OCI-LY3 (cell line): ENCODE results near the gene CMTR1.

Experiments
- H2AFZ ChIP-seq: fragments of 200-600, 300-600 bp; shearing (Covaris generic); 2 replicates; pipeline ENCODE4 v1.6.0; 2014; ENCODE audit warnings: antibody characterized with exemption, low read depth, low read length
- H3K27ac ChIP-seq: fragments of 200-600, 300-600 bp; sonication (generic); 2 replicates; pipeline ENCODE4 v1.5.1; 2014; ENCODE audit warnings: mild to moderate bottlenecking, low read length, moderate library complexity, mixed read lengths
- H3K27me3 ChIP-seq: fragments of 200-600, 300-600 bp; sonication (generic); 2 replicates; pipeline ENCODE4 v1.6.1; 2014; ENCODE audit warnings: low read depth, low read length, mixed read lengths
- H3K36me3 ChIP-seq: fragments of 200-600, 300-600 bp; sonication (generic); replicated peaks from 2 replicates; pipeline ENCODE3; 2014; ENCODE audit warnings: low read depth, low read length, mixed read lengths
- H3K4me1 ChIP-seq: fragments of 300-600, 200-600 bp; sonication (generic); 2 replicates; pipeline ENCODE4 v1.6.1; 2014; ENCODE audit warnings: low read length, mixed read lengths
- H3K4me2 ChIP-seq: fragments of 200-600, 300-600 bp; sonication (generic); 2 replicates; pipeline ENCODE4 v1.6.1; 2014; ENCODE audit warnings: low read length, mixed read lengths
- H3K4me3 ChIP-seq: fragments of 300-600, 200-600 bp; sonication (generic); 2 replicates; pipeline ENCODE4 v1.5.1; 2014; ENCODE audit warnings: antibody characterized with exemption, mild to moderate bottlenecking, low read length, moderate library complexity
- H3K79me2 ChIP-seq: fragments of 300-600, 200-600 bp; shearing (Covaris generic); 2 replicates; pipeline ENCODE4 v1.6.1; 2014; ENCODE audit warnings: mild to moderate bottlenecking, low read length, mixed read lengths
- H3K9ac ChIP-seq: fragments of 300-600, 200-600 bp; shearing (Covaris generic); 2 replicates; pipeline ENCODE4 v1.6.0; 2014; ENCODE audit warnings: mild to moderate bottlenecking, low read length, moderate library complexity
- H3K9me3 ChIP-seq: fragments of 200-600, 300-600 bp; shearing (Covaris generic); 2 replicates; pipeline ENCODE4 v1.6.1; 2014; ENCODE audit warnings: low read length, mixed read lengths; ENCODE audit not compliant: insufficient read depth
- H4K20me1 ChIP-seq: fragments of 200-600, 300-600 bp; sonication (generic); 2 replicates; pipeline ENCODE4 v1.6.1; 2016; ENCODE audit warnings: low read length, mixed read lengths; ENCODE audit not compliant: insufficient read depth
- EZH2phosphoT487 ChIP-seq: fragments of 200-600 bp; shearing (Covaris generic); IDR thresholded peaks from 2 replicates; pipeline ENCODE4 v1.6.1; 2018; ENCODE audit warnings: antibody characterized with exemption, mixed run types, low read depth
- TF ChIP-seq, protein P1 (sequence below): fragments of 200-600, 300-600 bp; sonication (generic); IDR thresholded peaks from 2 replicates; pipeline ENCODE4 v1.5.1; 2014; ENCODE audit warnings: antibody characterized with exemption, low read length, low read depth

Gene CMTR1

DNA sequence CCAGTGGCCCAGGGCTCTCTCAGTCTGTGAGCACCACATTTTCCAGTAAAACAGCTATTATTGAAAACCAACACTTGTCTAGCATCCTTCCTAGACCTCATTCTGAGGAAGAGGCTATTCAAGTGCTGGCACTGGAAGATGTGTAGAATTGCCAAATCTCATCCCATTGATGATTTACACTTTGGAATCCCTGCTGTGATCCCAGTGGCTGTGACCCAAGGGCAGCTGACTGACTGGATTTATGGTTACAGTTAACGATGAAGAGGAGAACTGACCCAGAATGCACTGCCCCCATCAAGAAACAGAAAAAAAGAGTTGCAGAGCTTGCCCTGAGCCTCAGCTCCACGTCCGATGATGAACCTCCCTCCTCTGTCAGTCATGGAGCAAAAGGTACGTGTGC lies 2.4 kb downstream of the CMTR1 start:
- no peaks in the 10 kb centered on the region for H3K27me3 ChIP-seq
- no peak overlapping the region for H3K9ac ChIP-seq
- TF ChIP-seq EZH2phosphoT487, result no peak
- TF ChIP-seq, protein P1, sequence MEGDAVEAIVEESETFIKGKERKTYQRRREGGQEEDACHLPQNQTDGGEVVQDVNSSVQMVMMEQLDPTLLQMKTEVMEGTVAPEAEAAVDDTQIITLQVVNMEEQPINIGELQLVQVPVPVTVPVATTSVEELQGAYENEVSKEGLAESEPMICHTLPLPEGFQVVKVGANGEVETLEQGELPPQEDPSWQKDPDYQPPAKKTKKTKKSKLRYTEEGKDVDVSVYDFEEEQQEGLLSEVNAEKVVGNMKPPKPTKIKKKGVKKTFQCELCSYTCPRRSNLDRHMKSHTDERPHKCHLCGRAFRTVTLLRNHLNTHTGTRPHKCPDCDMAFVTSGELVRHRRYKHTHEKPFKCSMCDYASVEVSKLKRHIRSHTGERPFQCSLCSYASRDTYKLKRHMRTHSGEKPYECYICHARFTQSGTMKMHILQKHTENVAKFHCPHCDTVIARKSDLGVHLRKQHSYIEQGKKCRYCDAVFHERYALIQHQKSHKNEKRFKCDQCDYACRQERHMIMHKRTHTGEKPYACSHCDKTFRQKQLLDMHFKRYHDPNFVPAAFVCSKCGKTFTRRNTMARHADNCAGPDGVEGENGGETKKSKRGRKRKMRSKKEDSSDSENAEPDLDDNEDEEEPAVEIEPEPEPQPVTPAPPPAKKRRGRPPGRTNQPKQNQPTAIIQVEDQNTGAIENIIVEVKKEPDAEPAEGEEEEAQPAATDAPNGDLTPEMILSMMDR, result no peak
- peak overlapping the region; percentile 69; the same call in 1 of the 2 replicates for H3K4me2 ChIP-seq
- H2AFZ ChIP-seq, result no peak overlapping the region
- no peaks in the 10 kb centered on the region; the same call in 1 of the 2 replicates for H4K20me1 ChIP-seq
- H3K79me2 ChIP-seq, result peaks cover 34% of the 10 kb centered on the region
- H3K4me1 ChIP-seq, result peaks cover 21% of the 10 kb centered on the region
- no peak overlapping the region for H3K27ac ChIP-seq
- no peak overlapping the region for H3K4me3 ChIP-seq
- H3K9me3 ChIP-seq, result no peaks in the 10 kb centered on the region
- peaks cover 36% of the 10 kb centered on the region for H3K36me3 ChIP-seq

DNA sequence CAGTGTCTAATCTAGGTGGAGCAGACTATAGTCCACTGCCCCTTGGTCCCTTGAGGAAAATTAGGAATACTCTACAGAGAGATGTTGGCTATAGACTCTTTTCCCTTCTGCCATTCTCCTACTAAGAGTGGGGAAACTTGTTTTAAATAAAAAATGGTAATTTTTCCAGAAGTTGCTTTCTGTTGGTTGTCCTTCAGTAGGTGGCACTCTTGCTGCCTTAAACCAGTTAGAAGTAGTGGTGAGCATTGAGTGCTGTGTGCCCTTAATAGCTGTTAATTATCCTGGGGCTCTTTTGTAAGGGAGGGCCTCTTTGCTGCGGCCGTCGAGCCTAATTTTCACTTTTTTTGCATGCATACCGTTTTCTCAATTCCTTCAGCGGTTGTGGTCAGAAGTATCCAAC lies 2.8 kb downstream of the CMTR1 start:
- H3K9ac ChIP-seq, result no peak overlapping the region
- peaks cover 37% of the 10 kb centered on the region for H3K36me3 ChIP-seq
- no peak overlapping the region for H3K27ac ChIP-seq
- no peak overlapping the region for H2AFZ ChIP-seq
- TF ChIP-seq EZH2phosphoT487, result no peak
- TF ChIP-seq, protein P1, result peak; percentile 46
- no peaks in the 10 kb centered on the region; the same call in 1 of the 2 replicates for H4K20me1 ChIP-seq
- no peak overlapping the region for H3K4me2 ChIP-seq
- peaks cover 36% of the 10 kb centered on the region for H3K79me2 ChIP-seq
- no peaks in the 10 kb centered on the region for H3K27me3 ChIP-seq
- H3K4me3 ChIP-seq, result no peak overlapping the region
- no peaks in the 10 kb centered on the region for H3K9me3 ChIP-seq
- peaks cover 21% of the 10 kb centered on the region for H3K4me1 ChIP-seq

GRCh38 chr6:37438930-37439329 lies 5.9 kb downstream of the CMTR1 start:
- no peak for TF ChIP-seq EZH2phosphoT487
- TF ChIP-seq, protein P1, result no peak
- Histone ChIP-seq H3K9me3 (no peaks in the 10 kb centered on the region), H3K36me3 (peaks cover 50% of the 10 kb centered on the region), H3K9ac (no peak overlapping the region), H3K4me2 (no peak overlapping the region), H3K27ac (no peak overlapping the region), H4K20me1 (no peaks in the 10 kb centered on the region; the same call in 1 of the 2 replicates), H3K4me3 (no peak overlapping the region), H3K79me2 (peaks cover 42% of the 10 kb centered on the region), H3K27me3 (no peaks in the 10 kb centered on the region), H2AFZ (no peak overlapping the region), H3K4me1 (peaks cover 22% of the 10 kb centered on the region)

DNA sequence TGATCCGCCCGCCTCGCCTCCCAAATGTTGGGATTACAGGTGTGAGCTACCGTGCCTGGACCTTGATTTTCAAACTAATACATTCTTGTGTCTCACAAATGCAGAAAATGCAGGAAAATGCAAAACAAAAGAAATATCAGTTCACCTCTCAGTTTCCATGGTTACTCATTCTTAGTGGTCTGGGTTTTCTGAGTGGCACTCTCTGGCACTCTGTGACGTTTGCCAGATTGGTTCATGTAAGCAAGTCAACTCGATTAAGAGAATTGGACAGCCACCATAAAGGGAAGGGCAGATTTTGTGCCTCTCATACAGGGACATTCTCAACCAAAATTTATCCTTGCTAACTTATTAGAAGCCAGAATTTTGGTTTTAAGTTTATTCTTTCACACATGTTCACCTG lies 8.6 kb downstream of the CMTR1 start:
- peaks cover 16% of the 10 kb centered on the region; the same call in 1 of the 2 replicates for H3K79me2 ChIP-seq

More for the DNA sequence above, 8.6 kb downstream of the CMTR1 start:
- H3K9ac ChIP-seq, result no peak overlapping the region
- H3K4me3 ChIP-seq, result no peak overlapping the region
- TF ChIP-seq EZH2phosphoT487, result no peak
- TF ChIP-seq, protein P1, result no peak
- no peaks in the 10 kb centered on the region for H3K27me3 ChIP-seq
- H2AFZ ChIP-seq, result no peak overlapping the region
- no peak overlapping the region for H3K27ac ChIP-seq
- peaks cover 59% of the 10 kb centered on the region for H3K36me3 ChIP-seq
- peaks cover 8% of the 10 kb centered on the region for H3K4me1 ChIP-seq
- no peak overlapping the region for H3K4me2 ChIP-seq
- H4K20me1 ChIP-seq, result no peaks in the 10 kb centered on the region
- H3K9me3 ChIP-seq, result no peaks in the 10 kb centered on the region
